GM19438 (cell line): Measurements from ENCODE around the gene SLC9A9.

ENCODE experiments used
- ATAC-seq: cut with Tn5 transposase; IDR thresholded peaks from one replicate; pipeline ENCODE4 v1.9.1; 2021; ENCODE audit warnings: low read depth; ENCODE audit not compliant: unreplicated experiment

The SLC9A9 gene

DNA sequence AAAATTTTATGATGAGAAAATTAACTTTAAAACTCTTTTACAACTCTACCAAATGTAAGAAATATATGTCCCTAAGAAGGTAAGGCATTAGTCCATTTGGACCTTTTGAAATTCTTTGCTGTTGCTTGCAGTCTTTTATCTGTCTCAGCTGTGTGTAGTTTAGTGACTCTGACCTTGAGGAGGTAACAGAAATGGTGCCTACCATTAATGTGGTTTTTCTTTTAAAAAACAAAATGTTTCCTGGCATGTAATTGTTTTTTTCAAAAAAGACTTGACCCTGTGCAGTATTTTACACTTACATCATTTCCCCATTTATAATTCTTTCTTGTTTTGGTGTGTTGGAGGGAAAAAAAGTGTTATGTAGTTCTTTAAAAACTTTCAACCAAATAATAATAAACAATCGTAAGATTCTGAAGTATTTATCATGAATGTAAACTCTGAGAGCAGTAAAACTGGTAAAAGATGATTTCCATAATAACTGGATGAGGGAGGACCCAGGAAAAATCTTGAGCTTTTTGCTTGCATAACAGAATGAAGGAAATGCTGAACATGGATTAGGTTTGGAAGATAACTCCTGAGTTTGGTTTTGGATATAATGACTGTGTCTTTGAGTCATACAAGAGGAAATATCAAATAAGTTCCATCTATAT is 503.6 kb downstream of the SLC9A9 start:
- ATAC-seq, result no peak

DNA sequence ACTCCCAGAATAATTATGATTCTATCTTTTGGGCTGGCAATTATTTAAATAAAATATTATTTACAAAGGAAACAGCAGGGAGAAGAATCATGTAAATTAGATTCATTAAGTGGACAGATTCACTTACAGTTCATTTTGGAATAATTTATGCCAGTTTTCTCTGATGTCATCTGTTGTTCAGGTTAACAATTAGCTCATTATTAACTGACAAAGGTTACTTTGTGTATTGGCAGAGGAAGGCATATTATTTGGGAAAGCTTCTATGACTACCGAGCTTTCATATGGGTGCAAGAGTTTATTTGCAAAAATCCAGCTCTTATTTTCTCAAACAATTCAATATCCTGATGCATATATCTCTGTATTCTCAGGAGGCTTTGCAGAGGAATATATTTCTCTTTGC is 504.3 kb downstream of the SLC9A9 start:
- ATAC-seq, result no peak

DNA sequence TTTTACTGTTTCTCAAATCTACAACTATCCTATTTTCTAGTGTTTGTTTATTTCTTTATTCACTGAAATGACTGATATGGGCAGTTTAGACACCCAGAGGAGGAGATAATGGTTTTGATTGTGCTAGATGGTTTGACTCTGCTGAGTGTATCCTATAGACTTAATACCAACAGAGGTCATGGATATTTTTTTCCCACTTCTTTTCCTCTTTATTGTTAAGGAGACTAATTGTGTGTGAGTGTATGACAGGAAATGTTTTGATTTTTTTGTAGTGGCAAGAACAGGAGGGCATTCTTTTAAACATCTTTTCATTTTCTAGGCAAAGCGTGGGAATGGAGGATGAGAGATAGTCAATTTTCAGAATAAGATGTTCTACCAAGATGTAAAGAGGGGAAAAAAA is 505.2 kb downstream of the SLC9A9 start:
- ATAC-seq, result no peak

DNA sequence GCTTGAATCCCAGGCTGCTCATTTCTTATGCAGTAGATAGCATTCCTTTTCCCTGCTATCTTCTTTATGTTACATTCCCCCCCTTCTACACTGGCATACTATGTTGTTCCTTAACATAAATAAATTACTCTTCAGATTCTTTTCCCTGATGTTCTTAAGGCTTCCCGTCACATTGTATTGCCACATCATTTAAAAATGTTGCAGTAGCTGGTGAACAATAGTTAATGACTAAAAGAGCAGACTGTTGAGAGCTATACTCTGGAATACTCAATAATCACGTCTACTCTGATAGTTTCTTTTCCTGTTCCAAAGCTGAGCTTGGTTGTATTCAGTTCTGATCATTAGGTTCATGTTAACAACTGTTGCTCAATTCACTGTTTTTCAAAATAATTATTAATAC is 508.8 kb downstream of the SLC9A9 start:
- ATAC-seq, result no peak

DNA sequence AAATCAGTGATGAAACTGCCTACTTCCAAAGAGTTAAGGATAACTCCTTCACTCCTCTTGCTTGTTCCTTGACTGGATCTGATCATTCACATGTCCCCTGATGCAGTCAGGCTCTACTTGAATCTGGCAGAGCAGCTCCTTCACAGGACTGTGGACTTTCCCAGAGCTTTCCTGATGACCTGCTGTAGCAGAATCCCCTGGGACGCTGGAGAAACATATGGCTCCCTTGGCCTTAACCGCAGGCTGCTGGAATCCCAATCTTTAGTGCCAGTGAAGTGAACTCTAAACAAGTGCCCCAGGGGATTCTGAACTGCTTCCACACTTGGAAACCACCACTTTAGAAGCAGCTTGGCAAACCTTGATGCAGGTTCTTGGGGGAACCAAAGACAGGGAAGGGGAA is 510.9 kb downstream of the SLC9A9 start:
- ATAC-seq, result no peak

DNA sequence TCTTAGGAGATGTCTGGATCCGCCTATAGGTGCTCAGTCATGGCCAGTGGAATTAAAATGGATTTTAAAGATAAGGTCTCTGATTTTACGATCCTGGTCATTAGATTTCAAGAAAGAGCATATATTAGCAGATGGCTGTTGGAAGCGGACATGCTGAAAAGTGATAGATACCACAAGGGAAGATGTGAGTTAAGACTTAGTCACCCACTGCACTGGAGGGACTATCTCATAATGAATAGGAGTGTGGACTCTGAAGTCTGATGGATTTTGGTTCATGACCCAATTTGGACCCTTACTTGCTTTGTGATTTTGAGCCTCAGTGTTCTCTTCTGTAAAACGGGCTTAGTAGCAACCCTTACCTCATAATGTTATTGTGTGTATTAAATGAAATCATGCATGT is 514.0 kb downstream of the SLC9A9 start:
- no peak for ATAC-seq

DNA sequence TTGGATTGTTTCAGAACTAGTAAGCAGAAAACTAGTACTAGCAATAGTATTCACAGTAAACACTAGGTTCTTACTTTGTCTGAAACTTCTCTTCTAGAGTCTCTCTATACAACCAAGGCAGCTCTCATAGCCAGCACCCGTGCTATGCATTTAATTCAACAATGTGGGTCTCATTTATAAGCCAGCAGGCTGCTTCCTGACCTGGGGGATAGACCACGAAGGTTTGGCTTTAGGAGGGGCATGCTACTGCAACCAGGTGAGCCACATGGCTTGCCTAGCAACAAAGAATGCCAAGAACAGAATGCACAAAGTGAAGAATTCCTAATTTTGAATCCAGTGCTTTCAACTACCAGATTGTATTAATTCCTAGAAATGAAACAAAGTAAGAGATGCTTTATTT is 514.9 kb downstream of the SLC9A9 start:
- ATAC-seq, result no peak

DNA sequence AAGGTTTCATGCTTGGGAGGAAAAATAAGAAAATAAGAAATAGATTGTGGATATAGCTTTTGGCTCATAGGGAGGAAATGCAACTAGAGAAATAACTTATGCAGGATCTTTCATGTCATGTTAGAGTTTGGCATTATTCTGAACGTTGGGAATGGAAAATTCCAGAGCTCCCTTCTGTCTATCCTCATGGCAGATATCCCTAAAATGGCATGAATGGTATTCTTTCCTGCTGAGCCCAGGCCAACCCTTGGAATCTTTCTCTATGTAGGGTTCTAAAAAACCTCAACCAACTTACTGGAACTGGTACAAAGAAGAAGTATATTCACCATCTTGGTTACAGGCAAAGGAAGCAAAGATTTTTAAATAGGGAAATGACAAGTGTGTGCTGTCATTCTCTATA is 516.2 kb downstream of the SLC9A9 start:
- ATAC-seq, result no peak

DNA sequence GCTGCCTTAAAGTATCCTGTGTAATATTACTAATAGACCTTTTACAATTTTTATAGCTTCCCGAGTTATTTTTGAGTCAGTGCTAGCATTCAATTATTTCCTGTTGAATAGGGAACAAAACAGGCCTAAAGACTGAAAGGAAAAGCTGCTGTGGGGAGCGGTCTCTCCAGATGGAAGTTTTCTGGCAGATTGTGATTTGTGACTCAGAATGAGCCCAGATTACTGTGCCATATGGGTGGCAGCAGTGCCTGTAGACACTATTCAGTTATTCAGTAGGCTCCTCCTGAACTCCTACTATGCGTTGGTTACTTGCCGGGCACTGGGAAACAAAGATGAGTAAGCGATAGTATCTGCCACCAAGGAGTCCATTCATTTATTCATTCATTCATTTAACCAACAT is 516.9 kb downstream of the SLC9A9 start:
- no peak for ATAC-seq

DNA sequence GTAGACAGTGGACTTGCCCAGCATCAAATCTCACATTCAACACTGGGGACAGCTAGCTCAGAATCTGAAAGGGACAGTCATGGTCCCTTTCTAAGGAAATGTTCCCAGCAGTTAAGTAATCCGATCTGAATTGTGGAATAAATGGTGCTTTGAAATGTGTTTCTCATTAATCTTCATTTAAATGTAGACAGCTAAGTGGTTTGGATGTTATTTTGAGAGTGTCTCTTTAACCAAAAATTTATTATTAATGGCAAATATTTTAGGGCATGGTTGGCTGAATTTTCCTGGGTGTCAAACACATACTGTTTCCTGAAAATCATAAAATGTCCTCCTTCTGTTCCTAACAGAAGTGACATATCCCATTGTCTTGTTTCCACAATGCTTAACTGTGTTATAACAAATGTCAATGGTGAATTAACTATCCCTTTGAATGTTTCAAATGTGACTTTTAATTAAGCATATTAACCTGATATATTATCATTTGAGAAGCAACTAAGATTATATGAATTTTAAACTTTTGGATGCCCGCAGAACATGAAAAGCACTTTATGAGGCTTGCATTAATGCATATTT is 517.9 kb downstream of the SLC9A9 start:
- ATAC-seq, result no peak

DNA sequence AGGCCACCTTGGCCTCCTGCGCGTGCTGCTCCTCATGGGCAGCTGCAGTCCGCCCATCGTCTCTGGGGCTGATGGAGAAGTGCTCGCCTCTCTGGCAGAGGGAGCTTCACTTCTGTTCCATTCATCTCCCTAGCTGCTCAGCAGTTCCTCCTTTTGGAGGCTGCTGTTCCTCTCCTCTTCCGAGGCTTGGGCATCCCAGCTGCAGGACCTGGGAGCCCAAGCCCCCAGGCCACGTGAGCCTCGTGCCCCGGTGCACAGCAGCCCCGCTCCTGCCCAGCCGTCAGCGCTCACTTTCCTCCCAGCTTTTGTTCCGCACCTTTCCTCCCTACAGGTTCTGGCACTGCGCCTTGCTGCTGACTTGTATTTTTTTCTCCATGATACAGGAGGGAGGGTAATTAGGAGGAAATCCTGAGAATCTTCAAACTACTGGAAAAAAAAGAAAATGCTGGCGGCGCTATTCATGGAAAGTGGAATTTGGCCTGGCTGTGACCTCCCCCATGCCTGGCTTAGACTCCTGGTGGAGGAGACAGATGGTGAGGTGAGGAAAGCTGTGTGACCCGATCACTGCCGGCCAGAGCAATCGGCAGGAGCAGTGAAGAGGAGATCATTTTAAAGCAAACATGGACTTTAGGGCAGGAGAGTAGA is 518.6 kb downstream of the SLC9A9 start:
- ATAC-seq, result no peak

DNA sequence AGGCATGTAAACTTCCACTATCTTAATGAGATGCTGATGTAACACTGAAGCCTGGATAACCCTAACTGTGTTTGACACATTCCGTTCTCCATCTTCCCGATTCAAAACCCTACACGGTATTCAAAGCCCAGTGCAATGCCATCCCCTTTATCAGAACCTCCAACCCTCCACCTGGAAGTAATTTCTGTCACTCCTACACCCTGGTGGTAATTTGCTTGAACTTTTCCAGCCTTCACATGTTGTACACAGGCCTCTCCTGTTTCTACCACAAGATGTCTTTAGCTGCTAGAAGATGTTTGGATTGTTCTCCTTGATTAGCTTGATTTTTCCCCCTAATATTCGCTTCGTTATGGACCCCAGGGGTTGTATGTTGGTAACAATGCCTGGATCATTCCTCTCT is 519.8 kb downstream of the SLC9A9 start:
- no peak for ATAC-seq

DNA sequence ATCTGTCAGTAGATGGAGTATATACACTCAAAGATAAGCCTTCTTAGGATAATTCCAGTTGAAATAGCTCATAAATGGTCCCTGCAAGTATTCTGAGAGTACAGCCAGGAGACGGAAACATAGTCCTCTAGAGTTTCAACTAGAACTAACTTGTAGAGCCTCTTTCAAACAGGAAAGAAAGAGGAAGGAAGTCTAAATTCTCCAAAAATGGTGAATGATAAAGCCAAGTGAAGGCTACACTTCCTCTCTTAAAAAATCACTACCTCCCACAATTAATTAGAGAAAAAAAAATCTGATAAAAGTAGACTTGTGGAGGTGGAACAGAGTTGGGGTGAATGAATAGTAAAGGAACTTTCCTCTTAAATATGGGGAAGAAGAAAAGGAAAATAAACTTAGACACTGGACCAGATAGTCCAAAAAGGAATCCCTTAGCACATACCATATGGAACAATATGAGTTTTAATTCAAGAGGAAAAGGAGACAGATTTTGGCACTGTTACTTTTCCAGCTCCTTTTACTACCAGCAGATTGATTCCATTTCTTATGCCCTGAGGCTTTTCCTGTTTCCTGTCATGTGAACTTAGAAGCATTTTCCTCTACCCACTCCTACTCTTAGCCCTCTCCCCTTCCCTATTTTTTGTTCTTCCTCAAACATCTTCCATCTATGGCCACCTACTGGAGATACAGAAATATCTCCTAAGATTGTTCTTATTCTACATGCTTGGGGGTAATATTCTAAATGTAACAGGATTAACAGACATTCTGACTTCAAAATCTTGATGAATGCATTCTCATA is 521.1 kb downstream of the SLC9A9 start:
- no peak for ATAC-seq

DNA sequence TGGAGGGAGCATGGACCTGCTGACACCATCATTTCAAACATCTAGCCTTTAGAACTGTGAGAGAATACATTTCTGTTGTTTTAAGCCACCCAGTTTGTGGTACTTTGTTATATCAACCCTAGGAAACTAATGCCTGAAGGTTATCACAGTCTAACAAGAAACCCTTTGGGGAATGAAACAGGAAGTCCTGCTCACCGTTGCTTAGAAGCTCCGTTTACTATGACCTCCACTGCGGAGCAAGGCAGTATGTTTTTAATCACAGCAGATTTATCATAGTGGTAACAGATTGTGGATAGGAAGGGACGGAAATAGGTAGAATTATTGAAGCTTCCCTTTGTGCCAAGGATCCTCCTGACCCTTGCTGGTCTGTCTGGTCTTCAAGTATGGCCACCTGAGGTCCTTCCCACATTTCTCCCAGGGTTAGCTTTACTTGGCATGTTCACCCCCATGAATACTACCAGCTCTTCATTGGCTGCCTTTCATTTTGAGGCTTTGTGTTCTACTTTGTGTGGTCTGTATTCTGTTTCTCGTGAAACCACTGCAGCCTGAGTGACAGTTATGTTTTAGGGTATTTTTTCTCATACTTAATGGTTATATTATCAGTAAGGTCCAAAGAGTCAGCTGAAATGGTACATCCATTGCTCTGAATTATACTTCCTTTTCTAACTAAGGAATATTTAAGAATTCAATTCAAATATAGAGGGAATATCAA is 527.1 kb downstream of the SLC9A9 start:
- ATAC-seq, result no peak

DNA sequence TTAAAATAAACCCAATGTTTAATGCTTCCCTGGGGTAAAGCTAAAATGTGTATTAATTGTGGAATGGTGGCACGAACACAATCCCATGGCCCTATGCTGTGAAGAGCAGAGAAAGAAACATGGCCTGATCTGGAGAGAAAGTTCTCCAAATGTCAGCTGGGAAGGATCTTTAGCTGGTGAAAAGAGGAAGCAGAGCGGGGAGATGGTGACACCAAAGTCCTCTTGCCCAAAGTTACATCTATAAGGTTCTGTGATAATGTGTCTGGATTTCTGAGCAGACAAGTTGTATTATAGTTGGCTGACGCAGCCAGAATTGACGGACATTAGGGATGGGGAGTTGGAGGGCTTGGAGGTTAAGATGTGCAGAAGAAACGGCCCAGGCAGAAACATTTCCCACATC is 532.5 kb downstream of the SLC9A9 start:
- no peak for ATAC-seq

DNA sequence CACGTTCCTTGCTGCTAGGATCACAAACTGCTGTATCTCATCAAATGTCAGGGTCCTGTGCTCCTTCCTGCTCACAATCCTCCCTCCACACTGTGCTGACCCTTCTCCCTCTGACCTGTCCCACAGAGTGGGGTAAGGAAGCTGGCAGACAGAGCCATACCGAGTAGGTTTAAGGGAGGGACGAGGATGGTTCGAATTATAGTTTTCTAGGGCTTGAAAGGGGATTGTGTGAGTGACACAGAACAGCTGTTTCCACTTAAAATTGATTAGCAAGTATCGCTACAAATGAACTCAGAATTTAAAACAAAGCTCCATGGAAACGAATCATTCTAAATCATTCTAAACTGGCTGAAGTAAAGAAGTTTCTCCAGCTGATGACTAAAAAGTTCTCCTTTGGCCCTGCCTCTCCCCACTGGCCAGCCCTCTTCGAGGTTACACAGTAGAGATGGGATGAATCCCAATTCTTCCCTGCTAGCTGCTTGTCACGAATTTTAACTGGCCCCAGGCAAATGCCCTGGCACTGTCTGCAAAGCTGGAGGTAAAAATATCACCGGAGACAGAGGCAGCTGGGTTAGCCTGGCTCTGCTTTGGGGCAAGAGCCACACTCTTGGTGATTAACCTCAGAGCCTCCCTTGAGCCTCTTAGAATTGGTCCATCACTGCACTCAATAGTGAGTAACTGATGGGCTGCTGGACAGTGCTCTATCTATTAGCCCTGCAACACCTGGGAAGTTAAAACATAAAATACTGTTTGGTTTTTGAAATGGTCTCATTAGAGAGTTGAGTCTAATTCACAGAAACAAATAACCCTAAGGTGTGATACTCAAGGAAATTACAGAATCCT is 533.8 kb downstream of the SLC9A9 start:
- ATAC-seq, result no peak

DNA sequence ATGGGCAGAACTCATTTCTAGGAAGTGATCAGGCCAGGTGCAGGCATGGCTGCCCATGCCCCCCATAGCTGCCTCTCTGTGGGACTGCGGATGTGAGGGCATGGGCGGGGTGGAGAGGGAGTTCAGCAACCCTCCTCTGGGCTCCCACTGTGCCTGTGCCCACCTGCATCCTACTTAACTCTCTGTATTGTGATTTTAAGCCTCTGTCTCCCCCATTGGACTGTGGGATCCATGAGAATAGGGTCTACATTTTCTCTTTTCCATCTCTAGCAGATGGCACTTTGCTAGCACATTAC is 534.4 kb downstream of the SLC9A9 start:
- ATAC-seq, result no peak

DNA sequence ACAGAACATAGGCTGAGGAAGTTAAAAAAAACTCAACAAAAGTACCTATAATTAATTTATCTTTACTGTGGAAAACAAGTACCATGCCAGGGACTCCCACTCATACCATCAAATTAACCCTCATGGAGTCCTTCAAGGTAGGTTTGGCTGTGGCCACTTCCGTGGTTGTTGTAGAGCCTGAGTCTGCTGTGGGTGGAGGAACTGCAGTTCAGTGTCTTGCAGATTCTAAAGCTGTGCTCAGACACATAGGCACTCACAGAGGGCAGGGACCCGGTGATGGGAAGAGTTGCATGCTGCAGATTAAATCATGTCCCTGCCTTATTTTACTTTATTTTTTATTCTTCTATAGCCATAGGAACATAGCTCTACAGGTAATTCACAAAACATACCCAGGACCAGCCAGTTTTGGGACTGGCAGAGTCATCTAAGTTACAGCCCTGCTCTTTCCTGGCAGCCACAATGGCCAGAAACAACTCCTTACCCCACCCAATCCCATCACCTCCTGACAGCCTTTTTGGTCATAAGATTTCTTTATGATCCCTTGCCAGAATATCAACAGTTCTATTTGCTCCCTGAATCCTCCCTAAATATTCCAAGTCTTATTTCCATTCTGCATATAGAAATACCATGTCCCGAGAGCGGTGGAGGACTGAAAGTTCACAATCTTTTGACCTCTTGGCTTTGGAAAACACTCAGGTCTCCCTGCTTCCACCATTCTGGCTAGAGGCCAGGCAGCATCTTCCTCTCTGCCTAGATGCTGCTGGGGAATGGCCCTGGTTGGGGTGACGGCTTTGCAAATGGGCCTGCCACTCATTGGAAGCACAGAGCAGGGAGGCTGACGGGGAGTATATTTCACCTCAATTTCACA is 535.0 kb downstream of the SLC9A9 start:
- no peak for ATAC-seq

DNA sequence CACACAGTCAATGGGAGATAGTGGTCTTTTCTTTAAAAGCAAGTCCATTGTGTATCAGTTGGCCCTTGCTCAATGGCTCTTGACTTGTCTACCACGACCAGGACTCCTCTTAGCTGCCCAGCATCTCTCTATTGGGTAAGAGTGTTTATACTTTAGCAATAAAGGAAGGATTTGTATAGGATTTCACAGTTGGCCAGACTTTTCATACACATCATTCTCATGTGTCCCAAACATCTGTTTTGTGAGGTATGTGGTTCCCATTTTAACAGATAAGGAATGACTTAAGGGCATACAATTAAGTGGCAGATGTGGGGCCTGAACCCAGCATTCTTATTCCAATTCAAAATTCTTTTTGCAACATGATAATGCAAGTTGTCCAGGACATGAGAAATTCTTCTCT is 537.2 kb downstream of the SLC9A9 start:
- no peak for ATAC-seq
